NCI-H2196 (cell line): ENCODE data around the gene PRRC1.

ENCODE experiments used
- DNase-seq: peaks from one replicate; lab custom pipeline; 2025; ENCODE audit not compliant: unreplicated experiment; lab: John Stamatoyannopoulos, UW

Gene PRRC1

DNA sequence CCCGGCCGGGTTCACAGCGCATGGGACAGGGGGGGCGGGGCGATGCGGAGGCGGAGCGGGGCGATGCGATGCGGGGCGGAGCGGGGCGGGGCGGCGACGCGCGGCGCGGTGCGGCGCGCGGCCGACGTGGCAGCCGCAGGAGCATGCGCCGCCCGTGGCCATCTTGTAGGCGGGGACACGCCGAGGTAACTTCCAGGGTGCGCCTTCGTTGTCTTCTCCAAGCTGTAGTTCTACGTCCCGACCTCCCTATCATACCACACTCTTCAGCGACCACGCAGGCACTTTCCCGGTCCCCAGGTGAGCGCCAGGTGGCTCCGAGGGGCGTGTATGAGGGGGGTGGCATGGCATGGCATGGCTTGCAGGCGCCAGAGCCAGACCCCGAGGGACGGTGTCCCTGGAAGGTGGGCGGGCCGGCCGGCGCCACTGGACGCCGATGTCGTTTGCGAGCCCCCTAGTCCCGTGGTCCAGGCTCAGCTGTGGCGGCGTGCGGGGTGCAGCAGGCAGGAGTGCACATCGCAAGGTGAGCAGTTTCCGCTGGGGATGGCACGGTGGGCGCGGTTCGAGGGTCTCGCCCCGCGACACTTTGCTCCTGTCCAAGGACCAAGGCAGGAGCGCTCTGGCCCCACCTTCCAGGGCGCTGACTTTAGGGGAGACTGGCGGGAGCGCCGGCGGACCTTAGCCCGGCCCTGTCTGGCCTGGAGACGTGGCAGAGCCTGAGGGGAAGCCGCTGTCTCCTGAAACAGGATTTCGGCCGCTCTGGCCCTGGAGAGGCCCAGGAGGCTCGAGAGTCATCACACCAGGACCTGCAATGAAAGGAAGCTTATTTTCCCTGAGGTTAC is at the start of gene PRRC1:
Gene PRRC1, plus strand, starts transcription at position 161 of the 839 bp plus-strand sequence. CDS start 5,840 bp downstream, outside the sequence.
- peak; percentile 78 for DNase-seq

DNA sequence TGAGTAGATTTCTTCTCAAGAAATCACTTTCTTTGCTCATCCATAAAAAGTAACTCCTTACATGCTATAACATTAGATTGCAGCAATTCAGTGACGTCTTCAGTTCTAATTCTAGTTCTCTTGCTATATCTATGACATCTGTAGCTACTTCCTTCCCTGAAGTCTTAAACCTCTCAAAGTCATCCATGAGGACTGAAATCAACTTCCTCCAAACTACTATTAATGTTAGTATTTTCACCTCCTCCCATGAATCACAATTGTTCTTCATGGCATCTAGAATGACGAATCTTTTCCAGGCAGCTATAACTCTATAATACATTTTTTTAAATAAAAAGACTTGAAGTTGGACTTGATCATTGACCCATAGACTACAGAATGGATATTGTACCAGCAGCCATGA is 46.2 kb upstream of the PRRC1 start:
- DNase-seq: no peak

- DNase-seq: no peak
These were observed 44.7 kb upstream of the PRRC1 start for GRCh38 chr5:127472700-127473099.

DNA sequence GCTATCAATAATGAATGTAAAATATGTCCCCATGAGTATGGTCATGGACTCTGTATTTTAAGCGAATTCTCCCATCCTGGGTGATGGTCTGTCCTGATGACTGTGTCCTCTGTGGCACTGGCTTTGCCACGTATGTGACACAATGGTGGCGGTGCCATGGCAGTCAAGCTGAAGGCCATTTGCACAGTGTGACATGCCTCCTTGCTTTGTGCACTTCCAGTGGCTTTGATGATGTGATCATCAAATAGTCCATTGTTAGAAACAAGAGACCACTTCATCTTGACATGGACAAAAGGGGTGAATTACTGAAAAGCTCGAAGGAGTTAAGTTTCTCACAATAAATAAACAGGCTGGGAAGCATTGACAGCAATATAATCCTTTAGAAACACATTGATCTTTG is 31.0 kb upstream of the PRRC1 start:
- no peak for DNase-seq

- peak; percentile 32 for DNase-seq
These were observed 24.3 kb upstream of the PRRC1 start for GRCh38 chr5:127492854-127493738.

GRCh38 chr5:127498548-127498947 is 18.9 kb upstream of the PRRC1 start:
- no peak for DNase-seq

GRCh38 chr5:127505905-127506304 is 11.5 kb upstream of the PRRC1 start:
- no peak for DNase-seq

DNA sequence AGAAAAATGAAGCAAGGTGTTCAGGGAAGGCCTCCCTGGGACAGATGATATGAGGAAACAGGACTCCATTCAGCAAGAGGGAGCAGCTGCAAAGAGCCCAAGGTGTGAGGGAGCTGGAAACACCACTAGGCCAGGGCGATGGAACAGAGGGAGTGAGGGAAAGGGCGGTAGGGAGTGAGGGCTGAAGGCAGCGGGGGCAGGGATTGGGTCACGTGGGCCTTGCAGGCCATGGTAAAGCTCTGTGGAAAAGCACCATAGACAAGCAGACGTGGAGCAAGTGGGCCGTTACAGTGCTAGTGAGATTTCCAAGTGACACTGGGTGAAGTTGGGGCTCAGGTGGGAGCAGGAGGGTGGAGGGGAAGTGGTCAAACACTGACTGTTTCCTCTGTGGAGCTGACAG is 10.8 kb upstream of the PRRC1 start:
- DNase-seq: no peak

DNA sequence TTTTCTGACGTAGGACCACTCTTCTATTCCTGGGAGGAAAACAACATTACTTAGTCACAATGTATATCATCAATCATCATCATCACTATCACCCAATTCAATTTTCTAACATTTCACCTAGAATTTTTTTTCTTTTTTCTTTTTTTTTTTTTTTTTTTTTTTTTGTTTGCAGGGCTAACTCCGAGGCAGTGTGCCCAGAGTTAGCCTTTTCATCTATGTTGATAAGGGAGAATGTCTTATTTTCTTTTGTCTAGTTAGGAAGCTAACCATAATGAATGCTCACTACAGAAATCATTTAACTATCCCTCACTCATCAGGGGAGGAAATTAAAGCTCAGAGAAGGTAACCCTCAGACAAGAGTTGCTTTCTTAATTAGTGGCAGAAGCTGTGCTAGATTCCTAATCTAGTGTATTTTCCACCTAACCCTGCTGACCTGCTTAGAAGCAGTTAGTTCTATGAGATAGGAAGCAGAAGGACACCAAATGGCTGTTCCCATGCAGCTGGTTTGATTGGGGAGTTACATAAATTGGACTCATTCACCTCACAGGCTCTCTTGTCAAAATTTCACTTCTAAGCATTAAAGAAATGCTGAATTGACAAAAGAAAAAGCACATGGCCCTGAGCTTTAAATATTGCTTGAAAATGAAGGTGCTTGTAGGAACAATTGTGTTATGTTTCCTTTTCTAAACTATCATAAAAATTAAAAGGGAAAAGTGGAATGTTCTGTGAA is 8.6 kb upstream of the PRRC1 start:
- no peak for DNase-seq

- DNase-seq: no peak
These were observed 4.0 kb upstream of the PRRC1 start for GRCh38 chr5:127513408-127513970.

GRCh38 chr5:127514816-127515215 is 2.6 kb upstream of the PRRC1 start:
- DNase-seq: no peak

GRCh38 chr5:127515693-127516440 is 1.6 kb upstream of the PRRC1 start:
- DNase-seq: peak; percentile 45

DNA sequence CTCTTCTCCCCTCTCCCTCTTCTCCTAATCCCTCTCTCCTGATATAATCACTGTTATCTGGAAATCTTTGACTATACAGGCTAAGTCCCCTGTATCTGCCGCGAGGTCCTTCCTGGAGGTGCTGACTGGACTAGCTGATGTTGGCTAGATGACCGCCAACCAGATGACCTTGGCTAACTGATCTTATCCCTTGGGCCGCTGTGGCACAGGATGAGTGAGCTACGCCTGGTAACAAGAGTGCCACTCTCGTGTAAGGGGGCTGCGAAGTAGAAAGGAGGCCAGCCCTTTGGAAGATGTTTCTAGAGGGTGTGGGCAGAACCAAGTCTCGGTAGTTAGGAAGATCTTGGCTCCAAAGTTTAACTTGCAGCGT is 345 bp upstream of the PRRC1 start:
- no peak for DNase-seq

GRCh38 chr5:127518319-127518621 is 830 bp downstream of the PRRC1 start:
- no peak for DNase-seq

DNA sequence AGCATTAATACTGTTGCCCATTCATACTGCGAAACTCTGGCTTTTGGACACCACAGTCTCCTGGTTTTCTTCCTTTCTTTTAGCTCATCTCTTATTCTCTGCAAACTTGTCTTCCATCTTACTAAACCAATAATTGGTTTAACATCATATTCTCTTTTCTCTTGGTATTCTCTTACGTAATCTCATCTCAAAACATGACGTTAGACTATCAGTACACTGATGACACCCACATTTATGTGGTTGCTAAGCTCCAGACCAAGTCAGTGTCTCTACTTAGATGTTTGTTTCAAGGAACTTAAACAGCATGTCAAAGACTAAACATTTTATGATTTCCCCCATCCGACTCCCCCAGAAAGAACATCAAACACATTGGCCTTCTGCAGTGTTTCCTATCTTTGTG is 2.1 kb downstream of the PRRC1 start:
- DNase-seq: no peak

DNA sequence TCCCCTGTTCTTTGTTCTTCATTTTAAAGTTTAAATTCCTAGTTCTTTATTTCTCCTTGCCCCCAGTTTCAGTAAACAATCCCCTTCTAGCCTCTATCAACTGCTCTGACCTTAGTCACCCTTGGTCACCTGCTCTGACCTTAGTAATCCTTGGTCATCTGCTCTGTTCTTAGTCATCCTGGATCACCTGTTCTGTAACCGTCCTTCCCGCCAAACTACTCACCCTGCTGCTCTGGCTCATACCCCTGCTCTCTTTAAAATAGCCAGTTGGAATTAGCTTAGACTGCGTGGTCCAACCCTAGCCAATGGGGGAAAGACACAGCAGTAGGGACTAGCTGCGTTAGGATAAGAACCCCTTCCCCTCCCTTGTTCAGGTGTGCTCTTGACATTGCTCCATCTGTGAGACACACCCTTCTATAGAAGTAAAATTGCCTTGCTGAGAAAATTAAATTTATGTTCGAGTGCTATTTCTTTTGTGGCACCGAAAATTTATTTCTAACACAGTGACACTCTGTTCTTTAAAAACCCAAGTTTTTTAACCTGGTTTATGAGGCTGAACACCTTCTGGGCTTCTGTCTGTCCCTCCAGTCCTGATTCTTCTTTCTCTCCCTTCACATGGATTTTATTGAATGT is 3.8 kb downstream of the PRRC1 start:
- no peak for DNase-seq

- DNase-seq: no peak
These were observed 7.7 kb downstream of the PRRC1 start for GRCh38 chr5:127525181-127525580.

- DNase-seq: no peak
These were observed 12.7 kb downstream of the PRRC1 start for GRCh38 chr5:127529904-127530682.

DNA sequence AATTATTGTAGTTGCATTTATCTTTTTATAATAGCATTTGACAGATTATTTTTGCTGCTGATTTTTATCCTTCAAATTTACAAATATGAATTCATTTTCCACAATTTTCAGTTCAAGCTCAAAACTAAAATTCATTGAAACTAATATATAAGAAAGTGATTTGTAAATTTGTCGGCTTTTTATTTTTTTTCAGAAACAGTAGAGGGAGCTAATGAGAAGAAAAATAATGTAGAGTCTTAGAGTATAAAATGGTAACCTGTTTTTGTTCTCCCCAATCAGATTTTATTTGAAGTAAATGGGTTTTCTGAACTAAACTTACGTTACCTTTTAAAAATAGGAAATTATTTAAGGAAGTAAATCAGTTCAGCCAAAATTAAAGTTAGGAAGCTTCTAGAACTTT is 19.2 kb downstream of the PRRC1 start:
- DNase-seq: peak; percentile 4
